MM.1S (cell line): ENCODE results near the gene KDM3A.

Source experiments
- DNase-seq: peaks from one replicate; pipeline ENCODE4 v3.0.0-alpha.2; 2015
- H2AFZ ChIP-seq: fragments of 300-600 bp; sonication (generic); 2 replicates; pipeline ENCODE4 v1.6.0; 2016; ENCODE audit warnings: antibody characterized with exemption, low read length
- H3F3A ChIP-seq: fragments of 300-600 bp; sonication (generic); 2 replicates; pipeline ENCODE4 v1.6.1; 2016; ENCODE audit warnings: mild to moderate bottlenecking, antibody characterized with exemption, low read length, moderate library complexity, mixed read lengths; ENCODE audit not compliant: insufficient read depth
- H3K27ac ChIP-seq: fragments of 300-600 bp; sonication (generic); 2 replicates; pipeline ENCODE4 v1.5.1; 2016; ENCODE audit warnings: mild to moderate bottlenecking, low read length
- H3K27me3 ChIP-seq: fragments of 300-600 bp; sonication (generic); replicated peaks from 2 replicates; pipeline ENCODE4 v1.6.0; 2016; ENCODE audit warnings: low read length; ENCODE audit not compliant: insufficient read depth
- H3K36me3 ChIP-seq: fragments of 300-600 bp; sonication (generic); replicated peaks from 2 replicates; pipeline ENCODE4 v1.6.1; 2016; ENCODE audit warnings: mild to moderate bottlenecking, low read length, mixed read lengths; ENCODE audit not compliant: insufficient read depth
- H3K4me1 ChIP-seq: fragments of 300-600 bp; sonication (generic); 2 replicates; pipeline ENCODE4 v1.6.1; 2016; ENCODE audit warnings: low read length, mixed read lengths
- H3K4me2 ChIP-seq: fragments of 300-600 bp; sonication (generic); 2 replicates; pipeline ENCODE4 v1.6.0; 2016; ENCODE audit warnings: low read depth, low read length
- H3K4me3 ChIP-seq: fragments of 300-600 bp; sonication (generic); 2 replicates; pipeline ENCODE4 v1.5.1; 2016; ENCODE audit warnings: low read length, mixed read lengths
- H3K79me2 ChIP-seq: fragments of 300-600 bp; sonication (generic); 2 replicates; pipeline ENCODE4 v1.6.1; 2016; ENCODE audit warnings: mixed run types, low read length, mixed read lengths
- H3K9ac ChIP-seq: fragments of 300-600 bp; sonication (generic); 2 replicates; pipeline ENCODE4 v1.6.1; 2016; ENCODE audit warnings: low read length, mixed read lengths
- H3K9me2 ChIP-seq: fragments of 300-600 bp; sonication (generic); replicated peaks from 2 replicates; pipeline ENCODE4 v1.6.1; 2016; ENCODE audit warnings: mild to moderate bottlenecking, low read length, mixed read lengths; ENCODE audit not compliant: insufficient read depth
- H3K9me3 ChIP-seq: fragments of 300-600 bp; sonication (generic); replicated peaks from 2 replicates; pipeline ENCODE4 v1.6.1; 2016; ENCODE audit warnings: mild to moderate bottlenecking, low read length, mixed read lengths; ENCODE audit not compliant: insufficient read depth
- H4K20me1 ChIP-seq: fragments of 300-600 bp; sonication (generic); 2 replicates; pipeline ENCODE4 v1.6.1; 2016; ENCODE audit warnings: mild to moderate bottlenecking, low read length, moderate library complexity, mixed read lengths; ENCODE audit not compliant: insufficient read depth
- CTCF ChIP-seq: fragments of 300-600 bp; sonication (generic); IDR thresholded peaks from 2 replicates; pipeline ENCODE4 v1.5.1; 2016; ENCODE audit warnings: antibody characterized with exemption, low read length, mixed read lengths
- EZH2 ChIP-seq: fragments of 300-600 bp; sonication (generic); optimal IDR thresholded peaks from 2 replicates; pipeline ENCODE3; 2017; ENCODE audit warnings: low read depth, mild to moderate bottlenecking, antibody characterized with exemption, low read length, mixed read lengths
- EZH2phosphoT487 ChIP-seq: fragments of 300-600 bp; sonication (generic); IDR thresholded peaks from 2 replicates; pipeline ENCODE4 v1.6.1; 2018; ENCODE audit warnings: antibody characterized with exemption, low read length

KDM3A gene

GRCh38 chr2:86434290-86434689 is 6.9 kb upstream of the KDM3A start:
- DNase-seq = no peak
- Histone ChIP-seq H4K20me1 (no peaks in the 10 kb centered on the region), H3K9me3 (no peaks in the 10 kb centered on the region), H3K27me3 (no peaks in the 10 kb centered on the region), H3K4me1 (peaks cover 8% of the 10 kb centered on the region; the same call in 1 of the 2 replicates), H2AFZ (no peak overlapping the region), H3K4me3 (no peak overlapping the region), H3K27ac (no peak overlapping the region), H3K9ac (no peak overlapping the region), H3K36me3 (no peaks in the 10 kb centered on the region), H3F3A (no peaks in the 10 kb centered on the region), H3K4me2 (no peak overlapping the region), H3K9me2 (no peaks in the 10 kb centered on the region), H3K79me2 (no peaks in the 10 kb centered on the region)
- TF ChIP-seq CTCF (no peak), EZH2 (no peak), EZH2phosphoT487 (no peak)

- Histone ChIP-seq H3K27ac (no peak overlapping the region), H3K9ac (no peak overlapping the region), H4K20me1 (no peaks in the 10 kb centered on the region), H3K36me3 (no peaks in the 10 kb centered on the region), H3K9me2 (no peaks in the 10 kb centered on the region), H3K27me3 (no peaks in the 10 kb centered on the region), H3K9me3 (no peaks in the 10 kb centered on the region), H3K4me1 (peaks cover 11% of the 10 kb centered on the region; the same call in 1 of the 2 replicates), H3F3A (0 out of 2 replicates have a peak, but pooled peaks cover 6% of the 10 kb centered on the region), H3K79me2 (no peaks in the 10 kb centered on the region), H3K4me3 (no peak overlapping the region), H3K4me2 (no peak overlapping the region), H2AFZ (no peak overlapping the region)
- TF ChIP-seq EZH2phosphoT487 = no peak
- TF ChIP-seq EZH2 = no peak
- TF ChIP-seq CTCF = no peak
- no peak for DNase-seq
These were observed 5.6 kb upstream of the KDM3A start for GRCh38 chr2:86435531-86435930.

- TF ChIP-seq EZH2 (no peak), CTCF (no peak), EZH2phosphoT487 (no peak)
- H3K36me3 ChIP-seq = no peaks in the 10 kb centered on the region
- no peaks in the 10 kb centered on the region for H3K79me2 ChIP-seq
- H3K27ac ChIP-seq = no peak overlapping the region
- H3K27me3 ChIP-seq = no peaks in the 10 kb centered on the region
- no peaks in the 10 kb centered on the region for H3K9me3 ChIP-seq
- peaks cover 11% of the 10 kb centered on the region; the same call in 1 of the 2 replicates for H3F3A ChIP-seq
- no peak overlapping the region for H3K9ac ChIP-seq
- no peaks in the 10 kb centered on the region for H3K9me2 ChIP-seq
- no peaks in the 10 kb centered on the region for H4K20me1 ChIP-seq
- H2AFZ ChIP-seq = no peak overlapping the region
- DNase-seq = no peak
- no peak overlapping the region for H3K4me3 ChIP-seq
- H3K4me2 ChIP-seq = no peak overlapping the region
- peaks cover 11% of the 10 kb centered on the region; the same call in 1 of the 2 replicates for H3K4me1 ChIP-seq
These were observed 4.8 kb upstream of the KDM3A start for GRCh38 chr2:86436328-86436727.
